CMK (cell line): ENCODE data around the gene HMCES.
A peak's percentile ranks its signal among the peaks of the same experiment; 100 is the strongest.

Source experiments
- DNase-seq: peaks from one replicate; pipeline ENCODE4 v3.0.0-alpha.2; 2010; ENCODE audit warnings: low read depth

The HMCES gene, protein sequence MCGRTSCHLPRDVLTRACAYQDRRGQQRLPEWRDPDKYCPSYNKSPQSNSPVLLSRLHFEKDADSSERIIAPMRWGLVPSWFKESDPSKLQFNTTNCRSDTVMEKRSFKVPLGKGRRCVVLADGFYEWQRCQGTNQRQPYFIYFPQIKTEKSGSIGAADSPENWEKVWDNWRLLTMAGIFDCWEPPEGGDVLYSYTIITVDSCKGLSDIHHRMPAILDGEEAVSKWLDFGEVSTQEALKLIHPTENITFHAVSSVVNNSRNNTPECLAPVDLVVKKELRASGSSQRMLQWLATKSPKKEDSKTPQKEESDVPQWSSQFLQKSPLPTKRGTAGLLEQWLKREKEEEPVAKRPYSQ

GRCh38 chr3:129278439-129278965 lies at the start of gene HMCES:
HMCES (plus strand) TSS chr3:129278870; CDS start chr3:129279733, 863 bp downstream.
- DNase-seq = peak; percentile 68

GRCh38 chr3:129228891-129229585 lies 49.6 kb upstream of the HMCES start:
- peak; percentile 50 for DNase-seq

DNA sequence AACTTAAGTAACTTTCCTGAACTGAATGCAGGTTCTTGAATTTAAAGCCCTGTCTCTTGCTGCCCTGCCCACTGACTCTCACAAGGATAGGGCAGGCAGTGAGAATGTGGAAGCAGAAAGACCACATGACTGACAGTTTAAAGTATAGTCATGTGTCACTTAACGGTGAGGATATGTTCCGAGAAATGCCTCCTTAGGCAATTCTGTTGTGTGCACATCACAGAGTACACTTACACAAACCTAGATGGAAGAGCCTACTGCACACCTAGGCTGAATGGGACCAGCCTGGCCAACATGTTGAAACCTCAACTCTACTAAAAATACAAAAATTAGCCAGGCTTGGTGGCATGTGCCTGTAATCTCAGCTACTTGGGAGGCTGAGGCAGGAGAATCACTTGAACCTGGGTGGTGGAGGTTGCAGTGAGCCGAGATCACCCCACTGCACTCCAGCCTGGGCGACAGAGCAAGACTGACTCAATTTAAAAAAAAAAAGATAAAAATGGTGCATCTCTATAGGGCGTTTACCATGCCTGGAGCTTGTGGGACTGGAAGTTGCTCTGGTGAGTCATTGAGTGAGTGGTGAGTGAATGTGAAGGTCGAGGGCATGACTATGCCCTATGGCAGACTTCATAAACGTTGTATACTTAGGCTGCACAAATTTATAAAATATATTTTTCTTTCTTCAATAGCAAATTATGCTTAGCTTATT lies 48.2 kb upstream of the HMCES start:
- no peak for DNase-seq

DNA sequence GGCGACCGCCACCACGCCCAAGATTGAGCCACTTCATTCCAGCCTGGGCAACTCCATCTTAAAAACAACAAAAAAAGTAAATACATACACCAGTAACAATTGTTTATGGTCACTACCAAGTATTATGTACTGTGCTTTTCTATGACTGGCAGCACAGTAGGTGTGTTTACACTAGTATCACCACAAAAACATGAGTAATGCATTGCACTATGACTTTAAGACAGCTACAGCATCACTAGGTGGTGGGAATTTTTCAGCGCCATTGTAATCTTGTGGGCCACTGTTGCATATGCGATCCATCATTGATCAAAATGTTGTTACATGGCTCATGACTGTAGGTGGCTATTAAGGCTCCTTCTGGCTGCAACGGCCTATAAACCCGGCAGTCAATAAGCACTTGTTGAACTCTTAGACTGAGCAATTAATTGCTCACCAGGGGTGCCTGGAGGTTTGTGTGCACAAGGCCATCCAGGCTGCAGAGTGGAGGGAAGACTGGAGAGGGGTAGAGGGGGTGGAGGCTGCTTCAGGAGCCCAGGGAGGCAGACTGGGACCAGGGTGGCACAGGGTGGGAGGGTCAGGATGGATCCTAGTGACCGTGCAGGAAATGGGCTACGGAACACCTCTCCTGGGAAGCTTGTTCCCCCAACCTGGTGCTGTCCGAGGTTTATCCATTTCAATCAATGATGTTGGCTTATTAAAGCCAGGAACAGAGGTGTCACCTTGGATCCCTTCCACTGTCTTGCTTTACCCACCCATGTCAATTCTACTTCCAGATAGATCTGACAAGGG lies 47.1 kb upstream of the HMCES start:
- no peak for DNase-seq

DNA sequence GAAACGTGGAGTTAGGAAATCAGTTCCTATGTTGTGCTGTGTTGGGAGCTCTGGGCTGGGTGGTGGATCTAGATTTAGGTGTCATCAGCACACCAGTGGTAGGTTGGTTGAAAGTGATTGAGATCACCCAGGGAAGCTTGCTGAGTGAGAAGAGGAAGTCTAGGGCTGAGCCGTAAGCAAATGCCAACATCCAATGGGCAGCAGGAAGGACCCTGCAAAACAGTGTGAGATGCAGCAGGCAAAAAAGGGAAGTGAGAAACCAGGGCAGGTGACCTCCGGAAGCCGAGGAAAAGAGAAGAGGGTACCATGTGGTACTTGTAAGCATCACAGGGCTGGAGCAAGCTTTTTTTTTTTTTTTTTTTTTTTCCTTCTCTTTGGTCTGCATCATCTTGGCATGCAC lies 45.1 kb upstream of the HMCES start:
- peak; percentile 27 for DNase-seq

DNA sequence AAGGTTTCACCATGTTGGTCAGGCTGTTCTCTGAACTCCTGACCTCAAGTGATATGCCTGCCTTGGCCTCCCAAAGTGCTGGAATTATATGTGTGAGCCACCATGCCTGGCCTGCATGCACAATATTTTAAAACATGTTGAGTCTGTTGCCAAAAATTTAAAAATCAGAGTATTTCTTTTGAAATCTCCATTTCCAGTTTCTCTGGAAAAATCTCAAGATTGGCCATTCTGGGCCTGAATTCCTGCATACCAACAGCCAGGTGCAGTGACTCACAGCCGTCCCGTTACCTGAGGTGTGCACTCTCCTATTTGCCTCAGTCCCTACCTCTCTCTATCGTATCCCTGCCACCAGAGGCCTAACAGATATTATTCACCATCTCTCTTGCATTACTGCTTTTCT lies 44.2 kb upstream of the HMCES start:
- no peak for DNase-seq

DNA sequence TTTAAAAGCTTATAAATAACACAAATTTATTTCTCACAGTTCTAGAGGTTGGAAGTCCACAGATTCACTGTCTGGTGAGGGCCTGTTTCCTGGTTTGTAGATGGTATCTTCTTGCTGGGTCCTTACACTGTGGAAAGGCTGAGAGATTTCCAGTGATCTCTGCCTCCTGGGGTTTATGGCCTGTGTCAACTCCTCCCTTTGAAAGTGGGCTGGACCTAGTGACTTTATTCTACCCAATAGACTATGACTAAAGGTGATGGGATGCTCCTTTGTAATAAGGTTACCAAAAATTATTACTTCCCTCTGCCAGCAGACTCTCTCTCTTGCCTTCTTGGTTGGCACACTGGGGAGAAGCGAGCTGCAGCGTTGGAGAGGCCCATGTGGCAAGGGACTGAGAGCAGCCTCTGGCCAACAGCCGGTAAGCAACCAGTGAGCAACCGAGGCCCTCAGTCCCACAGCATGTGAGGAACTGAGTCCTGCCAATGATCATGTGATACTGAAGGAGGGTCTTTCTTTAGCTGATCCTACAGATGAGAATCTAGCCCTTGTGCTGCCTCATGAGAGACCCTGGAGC lies 43.2 kb upstream of the HMCES start:
- no peak for DNase-seq

- DNase-seq = no peak
Observed at GRCh38 chr3:129238945-129239705, 39.5 kb upstream of the HMCES start.

DNA sequence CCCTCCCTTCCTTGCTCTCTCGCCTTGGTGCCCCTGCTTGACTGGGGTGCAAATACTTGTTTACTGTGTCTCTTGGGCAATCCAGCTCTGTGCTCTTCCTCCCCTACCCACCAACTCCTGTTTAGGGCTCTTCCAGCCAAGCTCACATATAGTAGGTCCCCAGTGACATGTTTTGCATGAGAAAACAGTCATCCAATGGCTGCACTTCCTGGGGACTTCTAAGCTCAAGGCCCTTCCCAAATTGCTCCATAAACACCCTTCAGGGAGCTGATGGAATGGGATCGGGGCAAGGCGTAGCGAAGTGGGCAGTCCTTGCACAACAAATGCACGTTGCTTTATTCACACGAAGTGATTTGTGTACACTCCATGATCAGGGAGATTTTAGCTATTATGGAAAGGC lies 38.7 kb upstream of the HMCES start:
- DNase-seq = no peak

GRCh38 chr3:129240436-129240835 lies 38.2 kb upstream of the HMCES start:
- no peak for DNase-seq

GRCh38 chr3:129245141-129245540 lies 33.5 kb upstream of the HMCES start:
- no peak for DNase-seq

DNA sequence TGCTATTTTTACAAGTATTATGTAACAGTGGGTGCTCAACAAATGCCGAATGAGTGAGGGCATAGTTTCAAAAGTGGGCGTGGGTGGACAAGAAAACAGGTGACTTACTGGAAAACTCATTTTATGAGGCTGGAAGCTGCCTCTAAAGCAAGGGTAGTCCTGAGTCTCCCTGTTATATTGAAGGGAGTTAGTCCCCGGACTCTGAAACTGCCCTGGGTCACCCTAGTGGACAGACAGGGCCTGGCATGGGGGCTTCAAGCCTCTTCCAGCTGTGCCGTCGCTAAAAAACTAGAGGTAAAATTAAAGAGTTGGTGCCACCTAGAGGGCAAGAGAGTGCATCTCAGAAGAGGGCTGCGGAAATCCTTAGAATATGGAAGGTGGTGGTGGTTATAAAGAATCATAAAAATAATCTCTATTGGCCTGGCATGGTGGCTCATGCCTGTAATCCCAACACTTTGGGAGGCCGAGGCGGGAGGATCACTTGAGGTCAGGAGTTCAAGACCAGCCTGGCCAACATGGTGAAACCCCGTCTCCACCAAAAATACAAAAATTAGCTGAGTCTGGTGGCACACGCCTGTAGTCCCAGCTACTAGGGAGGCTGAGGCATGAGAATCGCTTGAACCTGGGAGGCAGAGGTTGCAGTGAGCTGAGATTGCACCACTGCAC lies 32.9 kb upstream of the HMCES start:
- DNase-seq = peak; percentile 67

DNA sequence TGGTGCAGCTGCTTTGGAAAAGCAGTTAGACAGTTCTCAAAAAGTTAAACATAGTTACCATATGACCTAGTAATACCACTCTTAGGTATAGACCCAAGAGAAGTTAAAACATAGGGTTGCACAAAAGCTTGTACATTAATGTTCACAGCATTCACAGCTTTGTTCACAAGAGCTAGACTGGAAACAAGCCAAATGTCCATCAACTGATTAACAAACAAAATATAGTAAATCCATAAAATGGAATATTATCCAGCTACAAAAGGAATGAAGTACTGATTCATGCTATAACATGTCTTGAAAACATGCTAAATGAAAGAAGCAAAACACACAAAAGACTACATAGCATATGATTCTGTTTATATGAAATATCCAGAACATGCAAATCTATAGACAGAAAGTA lies 32.0 kb upstream of the HMCES start:
- DNase-seq = no peak

- no peak for DNase-seq
Observed at GRCh38 chr3:129248286-129248979, 30.2 kb upstream of the HMCES start.

GRCh38 chr3:129249284-129250065 lies 29.2 kb upstream of the HMCES start, which contains the start of gene COPG1:
COPG1 (plus strand) TSS chr3:129249606; CDS start chr3:129249710, 104 bp downstream.
- peak; percentile 74 for DNase-seq

DNA sequence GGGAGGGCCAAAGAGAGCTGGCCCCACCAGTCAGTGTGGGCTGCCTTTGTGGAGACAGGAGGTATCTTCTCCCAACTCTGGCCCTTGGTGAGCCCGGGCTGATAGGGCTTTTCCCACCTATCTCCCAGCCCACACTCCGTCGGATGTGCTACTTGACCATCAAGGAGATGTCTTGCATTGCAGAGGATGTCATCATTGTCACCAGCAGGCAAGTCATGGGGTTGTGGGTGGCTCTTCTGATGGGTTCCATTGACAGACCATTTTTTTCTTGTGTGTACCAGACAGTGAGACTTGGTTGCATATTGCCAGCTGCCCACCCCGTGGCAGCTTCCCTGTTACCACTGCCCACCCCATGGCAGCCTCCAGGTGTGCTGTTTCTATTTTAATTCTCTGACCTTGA lies 25.9 kb upstream of the HMCES start:
- DNase-seq = no peak

GRCh38 chr3:129254536-129255230 lies 24.0 kb upstream of the HMCES start:
- no peak for DNase-seq

- no peak for DNase-seq
Observed at GRCh38 chr3:129256270-129256669, 22.4 kb upstream of the HMCES start.
